Panc1 (cell line): ENCODE data around the gene LAMC3. TPM values are rescaled to one million over a fixed set of nuclear protein-coding genes. Genes with fewer than 3 reads are reported as not detected.

Experiments
- ATAC-seq: fragments of 200-7000 bp; cut with Tn5 transposase; 2 replicates; pipeline ENCODE4 v1.9.1; 2020; ENCODE audit warnings: mild to moderate bottlenecking, moderate library complexity
- BruUV-seq: library from RNA; stranded (reverse); fragments of 400-500 nt; replicated peaks from 2 replicates; lab custom pipeline; 2021; lab: Mats Ljungman, UMichigan
- CTCF ChIA-PET: fragments of 300-600 bp; sonication (Branson Sonifier 250); formaldehyde crosslinking; loops from one replicate; lab custom pipeline; 2022; ENCODE audit warnings: antibody characterized with exemption; lab: Charles Lee
- POLR2A ChIA-PET: fragments of 300-600 bp; sonication (Branson Sonifier 250); formaldehyde crosslinking; loops from one replicate; lab custom pipeline; 2022; ENCODE audit warnings: antibody characterized with exemption; lab: Charles Lee
- DNase-seq: peaks from one replicate; pipeline ENCODE4 v3.0.0-alpha.2; 2010; ENCODE audit warnings: low read depth, low spot score
- H3K27ac ChIP-seq: 2 replicates; pipeline ENCODE4 v1.5.1; 2011; ENCODE audit warnings: mild to moderate bottlenecking, low read length, inconsistent platforms
- H3K27me3 ChIP-seq: fragments of 200-500 bp; sonication (Bioruptor generic); 2 replicates; pipeline ENCODE4 v1.6.0; 2014; ENCODE audit warnings: low read length, inconsistent platforms; ENCODE audit not compliant: control insufficient read depth, insufficient read depth
- H3K36me3 ChIP-seq: fragments of 200-500 bp; sonication (Bioruptor generic); 2 replicates; pipeline ENCODE4 v1.5.1; 2014; ENCODE audit warnings: inconsistent platforms, mild to moderate bottlenecking, low read length, moderate library complexity; ENCODE audit not compliant: control insufficient read depth, insufficient read depth
- H3K4me1 ChIP-seq: 2 replicates; pipeline ENCODE4 v1.5.1; 2011; ENCODE audit warnings: inconsistent platforms, mild to moderate bottlenecking, low read length, moderate library complexity; ENCODE audit not compliant: control insufficient read depth, insufficient read depth
- H3K4me3 ChIP-seq, 2 experiments: 2 replicates each; pipeline ENCODE4 v1.5.1; 2011 to 2012; ENCODE audit warnings: low read depth in 2 of 2, low read length in 2 of 2, mild to moderate bottlenecking in 2 of 2, inconsistent platforms in 1 of 2, moderate library complexity in 1 of 2
- H3K9me3 ChIP-seq: fragments of 200-500 bp; sonication (Bioruptor generic); 2 replicates; pipeline ENCODE4 v1.5.1; 2014; ENCODE audit warnings: low read depth, mild to moderate bottlenecking, inconsistent platforms, low read length, moderate library complexity; ENCODE audit not compliant: control insufficient read depth, insufficient read depth
- CTCF ChIP-seq: fragments of 450-650 bp; IDR thresholded peaks from 2 replicates; pipeline ENCODE4 v1.5.1; 2017; ENCODE audit warnings: mild to moderate bottlenecking
- POLR2AphosphoS5 ChIP-seq: IDR thresholded peaks from 2 replicates; pipeline ENCODE4 v1.6.1; 2012; ENCODE audit warnings: mild to moderate bottlenecking, low read depth, low read length, moderate library complexity
- SIN3A ChIP-seq: IDR thresholded peaks from 2 replicates; pipeline ENCODE4 v1.6.1; 2012; ENCODE audit warnings: low read depth, mild to moderate bottlenecking, low read length, moderate library complexity, borderline replicate concordance; ENCODE audit not compliant: insufficient read depth
- TCF7L2 ChIP-seq: IDR thresholded peaks from 2 replicates; pipeline ENCODE4 v1.6.1; 2011; ENCODE audit warnings: mild to moderate bottlenecking, low read depth, low read length, inconsistent platforms
- in situ Hi-C: cut with HindIII; loops from 2 replicates; pipeline ENCODE4 v1.10.0; 2016; ENCODE audit warnings: low sequenced_read_pairs, low pct_unique_long_range_greater_than_20kb
- intact Hi-C: fragments of 100-400 bp; cut with micrococcal nuclease; formaldehyde crosslinking; loops from one replicate; pipeline ENCODE4 v1.10.0; 2022; ENCODE audit not compliant: unreplicated experiment
- total RNA-seq: library from RNA; stranded (reverse); gene quantifications from one replicate; pipeline ENCODE4 v1.2.1, GENCODE V29; 2021; ENCODE audit not compliant: unreplicated experiment
- TF ChIP-seq, protein P1 (sequence below), 2 experiments: IDR thresholded peaks; 2 replicates each; pipeline ENCODE4 v1.6.1; 2011 to 2012; ENCODE audit warnings: low read depth in 2 of 2, control low read depth in 1 of 2, low read length in 1 of 2, mild to moderate bottlenecking in 1 of 2, moderate library complexity in 1 of 2; ENCODE audit not compliant: insufficient read depth in 1 of 2

The LAMC3 gene
- total RNA-seq, 1 experiment from 2014 or later = 16.4 TPM

DNA sequence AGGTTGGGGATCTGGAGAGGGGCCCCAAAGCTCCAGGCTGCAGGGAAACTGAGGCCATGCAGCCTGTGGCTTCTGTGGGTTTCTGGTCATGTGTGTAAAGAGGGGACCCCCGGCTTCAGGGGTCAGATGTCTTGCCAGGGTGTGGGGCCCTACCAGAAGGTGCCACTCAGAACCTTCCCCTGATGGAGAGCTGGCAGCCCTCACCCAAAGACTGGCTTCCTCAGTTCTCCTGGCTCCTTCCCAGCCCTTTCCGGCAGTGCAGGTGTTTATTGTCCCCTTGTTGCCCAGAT is 11.6 kb upstream of the LAMC3 start:
- no peak for ATAC-seq
- H3K4me1 ChIP-seq = peaks cover 3% of the 10 kb centered on the region; the same call in 1 of the 2 replicates
- no peak overlapping the region for H3K27ac ChIP-seq
- intact Hi-C loops (loop anchor here (5.0 kb wide), 1 partner anchor 125 kb away; no protein-coding TSS in a partner anchor), in situ Hi-C loops (no loop called here)
- no peaks in the 10 kb centered on the region for H3K27me3 ChIP-seq
- BruUV-seq = no TSS peak
- no peak overlapping the region for H3K4me3 ChIP-seq
- TF ChIP-seq POLR2AphosphoS5 = no peak
- TF ChIP-seq SIN3A = no peak
- TF ChIP-seq, protein P1, sequence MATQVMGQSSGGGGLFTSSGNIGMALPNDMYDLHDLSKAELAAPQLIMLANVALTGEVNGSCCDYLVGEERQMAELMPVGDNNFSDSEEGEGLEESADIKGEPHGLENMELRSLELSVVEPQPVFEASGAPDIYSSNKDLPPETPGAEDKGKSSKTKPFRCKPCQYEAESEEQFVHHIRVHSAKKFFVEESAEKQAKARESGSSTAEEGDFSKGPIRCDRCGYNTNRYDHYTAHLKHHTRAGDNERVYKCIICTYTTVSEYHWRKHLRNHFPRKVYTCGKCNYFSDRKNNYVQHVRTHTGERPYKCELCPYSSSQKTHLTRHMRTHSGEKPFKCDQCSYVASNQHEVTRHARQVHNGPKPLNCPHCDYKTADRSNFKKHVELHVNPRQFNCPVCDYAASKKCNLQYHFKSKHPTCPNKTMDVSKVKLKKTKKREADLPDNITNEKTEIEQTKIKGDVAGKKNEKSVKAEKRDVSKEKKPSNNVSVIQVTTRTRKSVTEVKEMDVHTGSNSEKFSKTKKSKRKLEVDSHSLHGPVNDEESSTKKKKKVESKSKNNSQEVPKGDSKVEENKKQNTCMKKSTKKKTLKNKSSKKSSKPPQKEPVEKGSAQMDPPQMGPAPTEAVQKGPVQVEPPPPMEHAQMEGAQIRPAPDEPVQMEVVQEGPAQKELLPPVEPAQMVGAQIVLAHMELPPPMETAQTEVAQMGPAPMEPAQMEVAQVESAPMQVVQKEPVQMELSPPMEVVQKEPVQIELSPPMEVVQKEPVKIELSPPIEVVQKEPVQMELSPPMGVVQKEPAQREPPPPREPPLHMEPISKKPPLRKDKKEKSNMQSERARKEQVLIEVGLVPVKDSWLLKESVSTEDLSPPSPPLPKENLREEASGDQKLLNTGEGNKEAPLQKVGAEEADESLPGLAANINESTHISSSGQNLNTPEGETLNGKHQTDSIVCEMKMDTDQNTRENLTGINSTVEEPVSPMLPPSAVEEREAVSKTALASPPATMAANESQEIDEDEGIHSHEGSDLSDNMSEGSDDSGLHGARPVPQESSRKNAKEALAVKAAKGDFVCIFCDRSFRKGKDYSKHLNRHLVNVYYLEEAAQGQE (IDR thresholded peaks at IDR 0.05; ENCODE audit: insufficient read depth in 1 of 2, low read depth in 2 of 2, low read length in 1 of 2) = no peak
- no peak for TF ChIP-seq CTCF
- TF ChIP-seq TCF7L2 = no peak
- ChIA-PET CTCF (interaction anchor here (0.6 kb wide), 2 partner anchors 13 to 20 kb away, joined by 4 to 5 read pairs; no protein-coding TSS in a partner anchor), POLR2A (no interaction called here)
- H3K36me3 ChIP-seq = no peaks in the 10 kb centered on the region
- no peak for DNase-seq
- H3K9me3 ChIP-seq = no peaks in the 10 kb centered on the region

DNA sequence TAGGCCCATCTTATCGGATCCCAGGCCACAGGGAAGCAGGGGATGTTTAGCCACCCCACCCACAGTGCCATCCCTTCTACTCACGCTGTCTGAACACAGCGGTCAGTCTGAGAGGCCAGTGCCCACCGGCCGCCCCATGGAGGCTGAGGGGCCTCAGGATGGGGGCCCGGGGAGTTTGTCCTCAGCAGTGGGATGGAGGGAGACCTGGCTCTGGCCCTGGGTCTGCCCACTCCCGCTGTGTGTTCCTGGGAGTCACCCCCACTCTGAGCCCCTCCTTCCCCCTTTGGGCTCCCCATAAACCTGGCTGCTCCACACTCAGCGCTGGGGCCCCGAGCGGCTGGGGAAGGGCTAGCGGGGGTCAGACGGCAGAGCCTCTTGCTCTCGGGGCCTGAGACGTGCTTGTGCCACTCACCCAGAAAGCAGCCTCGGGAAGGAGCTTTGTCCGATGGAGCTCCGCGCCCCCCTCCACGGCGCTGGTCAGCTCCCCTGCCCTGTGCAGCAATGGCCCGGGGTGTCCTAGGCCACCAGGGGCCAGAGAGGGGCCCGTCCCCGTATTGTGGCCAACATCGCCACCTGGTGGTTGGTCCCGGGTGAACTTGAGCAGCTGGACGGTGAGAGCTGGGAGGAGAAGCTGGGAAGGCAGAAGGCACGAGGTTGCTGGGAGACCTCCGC is 10.9 kb upstream of the LAMC3 start:
- intact Hi-C loops = loop anchor here (5.0 kb wide), 1 partner anchor 126 kb away; no protein-coding TSS in a partner anchor
- no peaks in the 10 kb centered on the region for H3K27me3 ChIP-seq
- TF ChIP-seq POLR2AphosphoS5 = no peak
- TF ChIP-seq CTCF = peak; percentile 81
- TF ChIP-seq TCF7L2 = no peak
- DNase-seq (no peak), ATAC-seq (peak; percentile 95)
- no peaks in the 10 kb centered on the region for H3K36me3 ChIP-seq
- in situ Hi-C loops = no loop called here
- no peaks in the 10 kb centered on the region for H3K9me3 ChIP-seq
- no TSS peak for BruUV-seq
- H3K4me1 ChIP-seq = peaks cover 3% of the 10 kb centered on the region; the same call in 1 of the 2 replicates
- no peak overlapping the region for H3K27ac ChIP-seq
- POLR2A ChIA-PET = no interaction called here
- CTCF ChIA-PET = interaction anchor here (0.6 to 1.2 kb wide), 8 partner anchors 10 to 128 kb away, joined by 3 to 5 read pairs (median 4); no protein-coding TSS in a partner anchor
- no peak overlapping the region for H3K4me3 ChIP-seq
